Measurements from ENCODE around the gene TERT. TPM values are rescaled to one million over a fixed set of nuclear protein-coding genes. Genes with fewer than 3 reads are reported as not detected.

The TERT gene
- total RNA-seq, 1 donor from 2014 or later = 2.4 TPM

GRCh38 chr5:1324301-1324700 is 29.4 kb upstream of the TERT start:
- TF ChIP-seq, protein P1, sequence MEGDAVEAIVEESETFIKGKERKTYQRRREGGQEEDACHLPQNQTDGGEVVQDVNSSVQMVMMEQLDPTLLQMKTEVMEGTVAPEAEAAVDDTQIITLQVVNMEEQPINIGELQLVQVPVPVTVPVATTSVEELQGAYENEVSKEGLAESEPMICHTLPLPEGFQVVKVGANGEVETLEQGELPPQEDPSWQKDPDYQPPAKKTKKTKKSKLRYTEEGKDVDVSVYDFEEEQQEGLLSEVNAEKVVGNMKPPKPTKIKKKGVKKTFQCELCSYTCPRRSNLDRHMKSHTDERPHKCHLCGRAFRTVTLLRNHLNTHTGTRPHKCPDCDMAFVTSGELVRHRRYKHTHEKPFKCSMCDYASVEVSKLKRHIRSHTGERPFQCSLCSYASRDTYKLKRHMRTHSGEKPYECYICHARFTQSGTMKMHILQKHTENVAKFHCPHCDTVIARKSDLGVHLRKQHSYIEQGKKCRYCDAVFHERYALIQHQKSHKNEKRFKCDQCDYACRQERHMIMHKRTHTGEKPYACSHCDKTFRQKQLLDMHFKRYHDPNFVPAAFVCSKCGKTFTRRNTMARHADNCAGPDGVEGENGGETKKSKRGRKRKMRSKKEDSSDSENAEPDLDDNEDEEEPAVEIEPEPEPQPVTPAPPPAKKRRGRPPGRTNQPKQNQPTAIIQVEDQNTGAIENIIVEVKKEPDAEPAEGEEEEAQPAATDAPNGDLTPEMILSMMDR (IDR thresholded peaks at IDR 0.05) = no peak
- no peak for TF ChIP-seq EZH2phosphoT487 (IDR thresholded peaks at IDR 0.05)
- no peak for TF ChIP-seq EZH2 (IDR thresholded peaks at IDR 0.05)
- Histone ChIP-seq H3K4me1 (no peaks in the 10 kb centered on the region), H3K4me2 (no peak overlapping the region), H3K27ac (no peak overlapping the region), H3F3A (ENCODE audit: low read depth) (no peaks in the 10 kb centered on the region), H3K36me3 (no peaks in the 10 kb centered on the region), H3K9ac (no peak overlapping the region), H3K4me3 (no peak overlapping the region), H2AFZ (replicated peaks) (no peak overlapping the region), H3K9me3 (ENCODE audit: low read depth) (no peaks in the 10 kb centered on the region), H3K27me3 (no peaks in the 10 kb centered on the region), H3K79me2 (ENCODE audit: low read depth) (no peaks in the 10 kb centered on the region), H4K20me1 (ENCODE audit: low read depth) (no peaks in the 10 kb centered on the region)
- Mint-ChIP-seq H3K27me3 (ENCODE audit: insufficient read depth, low read depth) (no peaks in the 10 kb centered on the region), H3K9me3 (no peaks in the 10 kb centered on the region), H3K27ac (no peak overlapping the region), H3K4me3 (no peak overlapping the region), H3K4me1 (peaks cover 3% of the 10 kb centered on the region), H3K36me3 (peaks cover 13% of the 10 kb centered on the region)
- DNase-seq (ENCODE audit: low spot score) = no peak

DNA sequence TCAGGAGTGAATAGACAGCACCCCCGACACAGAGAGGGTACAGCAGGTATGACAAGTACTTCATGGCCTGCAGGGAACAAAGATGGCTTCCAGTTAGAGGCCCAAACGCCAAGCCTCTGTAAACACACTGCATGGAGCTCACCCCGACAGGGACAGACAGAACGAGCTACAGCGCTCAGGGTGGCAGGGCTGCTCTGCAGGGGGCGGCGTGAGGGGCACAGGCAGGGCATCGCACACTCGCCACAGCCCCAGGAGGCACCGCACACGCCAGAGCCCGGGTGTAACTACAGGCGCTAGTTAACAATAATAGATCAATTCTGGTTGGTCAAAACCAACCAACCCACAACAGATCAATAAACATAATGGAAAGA is 28.9 kb upstream of the TERT start:
- Histone ChIP-seq H3K36me3 (no peaks in the 10 kb centered on the region), H3K9me3 (ENCODE audit: low read depth) (no peaks in the 10 kb centered on the region), H3K79me2 (ENCODE audit: low read depth) (no peaks in the 10 kb centered on the region), H3K27me3 (no peaks in the 10 kb centered on the region), H3K4me2 (no peak overlapping the region), H3K9ac (no peak overlapping the region), H3K4me1 (no peaks in the 10 kb centered on the region), H4K20me1 (ENCODE audit: low read depth) (no peaks in the 10 kb centered on the region), H3K4me3 (no peak overlapping the region), H2AFZ (replicated peaks) (no peak overlapping the region), H3K27ac (no peak overlapping the region), H3F3A (ENCODE audit: low read depth) (no peaks in the 10 kb centered on the region)
- TF ChIP-seq EZH2 (IDR thresholded peaks at IDR 0.05) = no peak
- TF ChIP-seq, protein P1 (IDR thresholded peaks at IDR 0.05) = no peak
- TF ChIP-seq EZH2phosphoT487 (IDR thresholded peaks at IDR 0.05) = no peak
- no peaks in the 10 kb centered on the region for H3K27me3 Mint-ChIP-seq (ENCODE audit: insufficient read depth, low read depth)
- H3K4me1 Mint-ChIP-seq = peaks cover 3% of the 10 kb centered on the region
- DNase-seq (ENCODE audit: low spot score) = no peak
- no peak overlapping the region for H3K4me3 Mint-ChIP-seq
- no peaks in the 10 kb centered on the region for H3K9me3 Mint-ChIP-seq
- peaks cover 13% of the 10 kb centered on the region for H3K36me3 Mint-ChIP-seq
- no peak overlapping the region for H3K27ac Mint-ChIP-seq

GRCh38 chr5:1322955-1323802 is 28.3 kb upstream of the TERT start:
- Histone ChIP-seq H3K36me3 (no peaks in the 10 kb centered on the region), H3K4me1 (no peaks in the 10 kb centered on the region), H3K27ac (no peak overlapping the region), H3K27me3 (no peaks in the 10 kb centered on the region), H3K9ac (no peak overlapping the region), H3K79me2 (ENCODE audit: low read depth) (no peaks in the 10 kb centered on the region), H3F3A (ENCODE audit: low read depth) (no peaks in the 10 kb centered on the region), H3K4me2 (no peak overlapping the region), H2AFZ (replicated peaks) (no peak overlapping the region), H3K9me3 (ENCODE audit: low read depth) (no peaks in the 10 kb centered on the region), H4K20me1 (ENCODE audit: low read depth) (no peaks in the 10 kb centered on the region), H3K4me3 (no peak overlapping the region)
- Mint-ChIP-seq H3K36me3 (peaks cover 12% of the 10 kb centered on the region), H3K9me3 (no peaks in the 10 kb centered on the region), H3K27me3 (ENCODE audit: insufficient read depth, low read depth) (no peaks in the 10 kb centered on the region), H3K4me1 (no peaks in the 10 kb centered on the region), H3K27ac (no peak overlapping the region), H3K4me3 (no peak overlapping the region)
- no peak for TF ChIP-seq EZH2 (IDR thresholded peaks at IDR 0.05)
- TF ChIP-seq, protein P1 (IDR thresholded peaks at IDR 0.05) = no peak
- TF ChIP-seq EZH2phosphoT487 (IDR thresholded peaks at IDR 0.05) = no peak
- DNase-seq (ENCODE audit: low spot score) = no peak
